K562 (cell line): ENCODE measurements around the gene UTP14C. TPM values are rescaled to one million over a fixed set of nuclear protein-coding genes. Genes with fewer than 3 reads are reported as not detected.
A peak's percentile ranks its signal among the peaks of the same experiment; 100 is the strongest.

Source experiments
- DACH1 ChIP-seq: fragments of 450-650 bp; IDR thresholded peaks from 2 replicates; pipeline ENCODE4 v1.6.1; 2018; ENCODE audit not compliant: partially characterized antibody
- DIDO1 ChIP-seq: fragments of 450-650 bp; IDR thresholded peaks from 2 replicates; pipeline ENCODE4 v1.6.1; 2016; ENCODE audit warnings: low read depth, missing biosample characterization, missing genetic modification characterization
- FOXA3 ChIP-seq, 2 experiments: fragments of 450-650 bp in 1 of 2; sonication (generic) in 1 of 2; formaldehyde crosslinking; IDR thresholded peaks in 1 of 2; conservative IDR thresholded peaks in 1 of 2; 2 replicates each; pipeline versions ENCODE4 v1.4.0 to v1.8.0; 2020 to 2022; ENCODE audit warnings: mild to moderate bottlenecking in 2 of 2, missing genetic modification reagents in 1 of 2
- FOXK2 ChIP-seq, 2 experiments: fragments of 450-650 bp; IDR thresholded peaks in 1 of 2; conservative IDR thresholded peaks in 1 of 2; 2 replicates each; pipeline ENCODE4 v1.6.1; 2016; ENCODE audit warnings: low read depth in 2 of 2, mild to moderate bottlenecking in 1 of 2
- ID3 ChIP-seq, 2 experiments: fragments of 250-450 bp in 1 of 2; fragments of 450-650 bp in 1 of 2; sonication (Bioruptor Pico) in 1 of 2; IDR thresholded peaks; 2 replicates each; pipeline versions ENCODE4 v1.6.1 to v1.8.0; 2016 to 2021; ENCODE audit warnings: mild to moderate bottlenecking in 2 of 2, moderate library complexity in 2 of 2, missing compliant biosample characterization in 1 of 2, missing genetic modification characterization in 1 of 2
- MLLT1 ChIP-seq, 2 experiments: fragments of 450-650 bp; IDR thresholded peaks; 2 replicates each; pipeline ENCODE4 v1.6.1; 2016
- NUFIP1 ChIP-seq: fragments of 450-650 bp; IDR thresholded peaks from 2 replicates; pipeline ENCODE4 v1.6.1; 2018; ENCODE audit not compliant: partially characterized antibody
- POLR2AphosphoS2 ChIP-seq: IDR thresholded peaks from 2 replicates; pipeline ENCODE4 v1.6.1; 2012; ENCODE audit warnings: low read length, improper control_type of control experiment
- SETDB1 ChIP-seq: IDR thresholded peaks from one replicate; pipeline ENCODE4 v1.6.1; 2012; ENCODE audit warnings: low read length, control low read depth, inconsistent platforms
- SMAD1 ChIP-seq: fragments of 150-350 bp; IDR thresholded peaks from 2 replicates; pipeline ENCODE4 v1.6.1; 2014; ENCODE audit warnings: low read length, low read depth; ENCODE audit not compliant: partially characterized antibody
- TCF3 ChIP-seq: sonication (generic); formaldehyde crosslinking; IDR thresholded peaks from 2 replicates; pipeline ENCODE4 v1.4.0; 2020; ENCODE audit warnings: mild to moderate bottlenecking, missing genetic modification reagents
- TOE1 ChIP-seq, 2 experiments: fragments of 450-650 bp in 1 of 2; sonication (generic) in 1 of 2; formaldehyde crosslinking in 1 of 2; IDR thresholded peaks; 2 replicates each; pipeline versions ENCODE4 v1.7.1 to v1.8.0; 2016 to 2022; ENCODE audit warnings: borderline replicate concordance in 2 of 2, mild to moderate bottlenecking in 2 of 2, antibody characterized with exemption in 1 of 2, inconsistent platforms in 1 of 2, low read depth in 1 of 2, missing genetic modification reagents in 1 of 2, moderate library complexity in 1 of 2
- ZFX ChIP-seq: sonication (generic); formaldehyde crosslinking; IDR thresholded peaks from 2 replicates; pipeline ENCODE4 v1.8.0; 2022; ENCODE audit warnings: mild to moderate bottlenecking, missing genetic modification reagents, moderate library complexity
- ZNF655 ChIP-seq: fragments of 250-450 bp; sonication (Bioruptor Pico); IDR thresholded peaks from 2 replicates; pipeline ENCODE4 v1.5.0; 2021
- ZNF707 ChIP-seq: fragments of 250-450 bp; sonication (Bioruptor Pico); conservative IDR thresholded peaks from 2 replicates; pipeline ENCODE4 v1.8.0; 2022; ENCODE audit warnings: inconsistent platforms, mild to moderate bottlenecking, moderate library complexity
- polyA plus RNA-seq, 8 experiments: library from polyadenylated mRNA; depleted of rRNA in 4 of 8; stranded (reverse) in 5 of 8; unstranded in 3 of 8; fragments of >200 nt; fragmentation: Nextera tagmentation in 2 of 8; fragmentation: Illumina TruSeq in 1 of 8; extraction: Ambion mirVana in 2 of 8; extraction: Trizol in 1 of 8; gene quantifications; 2 replicates each; pipeline versions ENCODE4 v1.2.1 to v1.2.3, GENCODE V29; 2011 to 2014; ENCODE audit warnings: inconsistent platforms in 1 of 8, missing spikeins in 1 of 8
- total RNA-seq, 7 experiments: library from RNA; depleted of rRNA in 6 of 7; stranded (reverse); fragments of >200 nt in 6 of 7; fragmentation: Illumina TruSeq in 2 of 7; extraction: Trizol in 2 of 7; gene quantifications; 2 replicates each; pipeline versions ENCODE4 v1.2.1 to v1.2.3, GENCODE V29; 2011 to 2021; ENCODE audit warnings: low replicate concordance in 1 of 7
- TF ChIP-seq, protein P1 (sequence below): fragments of 250-450 bp; sonication (Bioruptor Pico); IDR thresholded peaks from 2 replicates; pipeline ENCODE4 v1.5.0; 2021; ENCODE audit warnings: mild to moderate bottlenecking, borderline replicate concordance
- TF ChIP-seq, protein P2 (sequence below), 2 experiments: fragments of 150-350 bp in 1 of 2; IDR thresholded peaks; 2 replicates each; pipeline ENCODE4 v1.6.1; 2012 to 2016; ENCODE audit warnings: low read depth in 2 of 2, low read length in 2 of 2, mild to moderate bottlenecking in 1 of 2, moderate library complexity in 1 of 2

The UTP14C gene
- total and polyA plus RNA-seq, 9 of the 15 experiments (the other 6 are each of a cell fraction or from before 2014, with no cell fraction given): 3.4 to 10.3 (median 6.0) TPM

DNA sequence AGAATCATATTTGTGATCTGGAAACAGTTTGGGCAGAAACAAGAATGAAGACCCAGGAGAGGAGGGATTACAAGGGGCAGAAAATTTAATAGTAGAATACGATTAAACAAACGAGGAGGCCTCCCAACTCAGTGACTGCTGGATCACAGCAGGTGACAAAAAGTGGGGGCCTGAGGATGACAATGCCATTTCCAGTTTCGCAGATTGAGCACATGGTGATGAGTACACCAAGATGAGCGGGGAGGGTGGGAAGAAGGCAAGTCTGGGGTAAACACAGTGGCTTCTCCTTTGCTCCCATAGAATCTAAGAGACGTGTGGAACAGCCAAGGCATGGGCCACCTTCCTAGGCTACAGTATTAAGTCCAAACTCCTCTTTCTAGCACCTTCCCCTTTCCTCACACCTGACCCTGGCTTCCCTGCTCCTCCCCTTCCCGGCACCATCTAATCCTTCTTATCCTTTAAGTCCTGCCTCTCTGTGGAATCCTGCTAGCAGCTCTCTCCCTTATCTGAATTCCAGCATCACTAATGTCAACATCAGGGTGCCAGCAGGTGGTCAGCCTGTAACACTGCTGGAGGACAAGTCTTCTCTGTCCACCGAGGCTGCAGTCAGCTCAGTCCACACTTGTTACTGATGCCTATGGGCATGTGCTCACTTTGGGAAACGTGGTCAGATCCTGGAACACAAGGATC, 26.7 kb upstream of the UTP14C start (continued):
- TF ChIP-seq, protein P1, sequence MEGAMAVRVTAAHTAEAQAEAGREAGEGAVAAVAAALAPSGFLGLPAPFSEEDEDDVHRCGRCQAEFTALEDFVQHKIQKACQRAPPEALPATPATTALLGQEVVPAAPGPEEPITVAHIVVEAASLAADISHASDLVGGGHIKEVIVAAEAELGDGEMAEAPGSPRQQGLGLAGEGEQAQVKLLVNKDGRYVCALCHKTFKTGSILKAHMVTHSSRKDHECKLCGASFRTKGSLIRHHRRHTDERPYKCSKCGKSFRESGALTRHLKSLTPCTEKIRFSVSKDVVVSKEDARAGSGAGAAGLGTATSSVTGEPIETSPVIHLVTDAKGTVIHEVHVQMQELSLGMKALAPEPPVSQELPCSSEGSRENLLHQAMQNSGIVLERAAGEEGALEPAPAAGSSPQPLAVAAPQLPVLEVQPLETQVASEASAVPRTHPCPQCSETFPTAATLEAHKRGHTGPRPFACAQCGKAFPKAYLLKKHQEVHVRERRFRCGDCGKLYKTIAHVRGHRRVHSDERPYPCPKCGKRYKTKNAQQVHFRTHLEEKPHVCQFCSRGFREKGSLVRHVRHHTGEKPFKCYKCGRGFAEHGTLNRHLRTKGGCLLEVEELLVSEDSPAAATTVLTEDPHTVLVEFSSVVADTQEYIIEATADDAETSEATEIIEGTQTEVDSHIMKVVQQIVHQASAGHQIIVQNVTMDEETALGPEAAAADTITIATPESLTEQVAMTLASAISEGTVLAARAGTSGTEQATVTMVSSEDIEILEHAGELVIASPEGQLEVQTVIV: no peak
- TF ChIP-seq ZNF707 (CRISPR knock-in tag) (no peak), ZFX (CRISPR knock-in tag) (no peak), DIDO1 (tag) (no peak), FOXA3 (CRISPR knock-in tag; conservative IDR thresholded peaks at IDR 0.05 in 1 of 2, IDR thresholded peaks at IDR 0.05 in 1 of 2) (peak; percentile 96 to 97), TOE1 (IDR thresholded peaks at IDR 0.05; ENCODE audit: borderline replicate concordance) (no peak), TOE1 (CRISPR knock-in tag; IDR thresholded peaks at IDR 0.05; ENCODE audit: borderline replicate concordance, low read depth) (no peak), SMAD1 (no peak), POLR2AphosphoS2 (no peak), FOXK2 (conservative IDR thresholded peaks at IDR 0.05 in 1 of 2, IDR thresholded peaks at IDR 0.05 in 1 of 2; ENCODE audit: low read depth in 2 of 2) (peak; percentile 41 to 70; a peak in 3 of 4 replicates), DACH1 (no peak), MLLT1 (IDR thresholded peaks at IDR 0.05) (no peak), ID3 (CRISPR knock-in tag; IDR thresholded peaks at IDR 0.05) (no peak), ID3 (tag; IDR thresholded peaks at IDR 0.05) (no peak), ZNF655 (no peak), NUFIP1 (no peak), TCF3 (no peak), SETDB1 (no peak)
- TF ChIP-seq, protein P2, sequence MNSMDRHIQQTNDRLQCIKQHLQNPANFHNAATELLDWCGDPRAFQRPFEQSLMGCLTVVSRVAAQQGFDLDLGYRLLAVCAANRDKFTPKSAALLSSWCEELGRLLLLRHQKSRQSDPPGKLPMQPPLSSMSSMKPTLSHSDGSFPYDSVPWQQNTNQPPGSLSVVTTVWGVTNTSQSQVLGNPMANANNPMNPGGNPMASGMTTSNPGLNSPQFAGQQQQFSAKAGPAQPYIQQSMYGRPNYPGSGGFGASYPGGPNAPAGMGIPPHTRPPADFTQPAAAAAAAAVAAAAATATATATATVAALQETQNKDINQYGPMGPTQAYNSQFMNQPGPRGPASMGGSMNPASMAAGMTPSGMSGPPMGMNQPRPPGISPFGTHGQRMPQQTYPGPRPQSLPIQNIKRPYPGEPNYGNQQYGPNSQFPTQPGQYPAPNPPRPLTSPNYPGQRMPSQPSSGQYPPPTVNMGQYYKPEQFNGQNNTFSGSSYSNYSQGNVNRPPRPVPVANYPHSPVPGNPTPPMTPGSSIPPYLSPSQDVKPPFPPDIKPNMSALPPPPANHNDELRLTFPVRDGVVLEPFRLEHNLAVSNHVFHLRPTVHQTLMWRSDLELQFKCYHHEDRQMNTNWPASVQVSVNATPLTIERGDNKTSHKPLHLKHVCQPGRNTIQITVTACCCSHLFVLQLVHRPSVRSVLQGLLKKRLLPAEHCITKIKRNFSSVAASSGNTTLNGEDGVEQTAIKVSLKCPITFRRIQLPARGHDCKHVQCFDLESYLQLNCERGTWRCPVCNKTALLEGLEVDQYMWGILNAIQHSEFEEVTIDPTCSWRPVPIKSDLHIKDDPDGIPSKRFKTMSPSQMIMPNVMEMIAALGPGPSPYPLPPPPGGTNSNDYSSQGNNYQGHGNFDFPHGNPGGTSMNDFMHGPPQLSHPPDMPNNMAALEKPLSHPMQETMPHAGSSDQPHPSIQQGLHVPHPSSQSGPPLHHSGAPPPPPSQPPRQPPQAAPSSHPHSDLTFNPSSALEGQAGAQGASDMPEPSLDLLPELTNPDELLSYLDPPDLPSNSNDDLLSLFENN (IDR thresholded peaks at IDR 0.05; ENCODE audit: low read depth in 2 of 2, low read length in 2 of 2): no peak
